ENCODE data around the gene MYL6B.
"Not testable (repeated sequence)": the region's sequence is repeated elsewhere in the genome, so short reads cannot be mapped to it uniquely, and the experiment has no call there.

The MYL6B gene

DNA sequence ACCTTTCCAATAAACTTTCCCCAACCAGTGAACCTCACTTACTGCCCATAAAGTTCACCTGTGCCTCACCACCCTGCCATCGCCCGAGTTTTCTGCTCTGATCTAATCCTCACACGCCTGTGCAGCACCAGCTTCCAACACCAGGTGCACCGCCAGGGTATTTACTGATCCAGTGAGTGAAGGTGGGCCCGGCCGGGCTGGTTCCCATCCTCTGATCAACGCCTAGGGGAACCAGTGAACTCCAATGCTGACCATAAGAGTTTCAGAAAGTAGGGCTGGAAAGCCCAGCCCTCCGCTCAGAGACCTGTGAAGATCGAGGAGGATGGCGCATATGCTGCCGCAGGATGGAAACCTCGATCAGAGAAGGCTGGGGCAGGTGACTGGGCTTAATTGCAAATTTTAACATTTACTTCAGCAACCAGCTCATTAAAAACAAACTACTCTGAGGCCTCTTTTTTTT is 685 bp upstream of the MYL6B start:
- in situ Hi-C loops (cut with HindIII; ENCODE audit: low pct_unique_long_range_greater_than_20kb, low sequenced_read_pairs): no loop called here
- peak; percentile 58 to 79 for DNase-seq (ENCODE audit: low read depth in 1 of 2, low spot score in 1 of 2)
- no peak for TF ChIP-seq JUND (IDR thresholded peaks at IDR 0.05; ENCODE audit: low read depth)

DNA sequence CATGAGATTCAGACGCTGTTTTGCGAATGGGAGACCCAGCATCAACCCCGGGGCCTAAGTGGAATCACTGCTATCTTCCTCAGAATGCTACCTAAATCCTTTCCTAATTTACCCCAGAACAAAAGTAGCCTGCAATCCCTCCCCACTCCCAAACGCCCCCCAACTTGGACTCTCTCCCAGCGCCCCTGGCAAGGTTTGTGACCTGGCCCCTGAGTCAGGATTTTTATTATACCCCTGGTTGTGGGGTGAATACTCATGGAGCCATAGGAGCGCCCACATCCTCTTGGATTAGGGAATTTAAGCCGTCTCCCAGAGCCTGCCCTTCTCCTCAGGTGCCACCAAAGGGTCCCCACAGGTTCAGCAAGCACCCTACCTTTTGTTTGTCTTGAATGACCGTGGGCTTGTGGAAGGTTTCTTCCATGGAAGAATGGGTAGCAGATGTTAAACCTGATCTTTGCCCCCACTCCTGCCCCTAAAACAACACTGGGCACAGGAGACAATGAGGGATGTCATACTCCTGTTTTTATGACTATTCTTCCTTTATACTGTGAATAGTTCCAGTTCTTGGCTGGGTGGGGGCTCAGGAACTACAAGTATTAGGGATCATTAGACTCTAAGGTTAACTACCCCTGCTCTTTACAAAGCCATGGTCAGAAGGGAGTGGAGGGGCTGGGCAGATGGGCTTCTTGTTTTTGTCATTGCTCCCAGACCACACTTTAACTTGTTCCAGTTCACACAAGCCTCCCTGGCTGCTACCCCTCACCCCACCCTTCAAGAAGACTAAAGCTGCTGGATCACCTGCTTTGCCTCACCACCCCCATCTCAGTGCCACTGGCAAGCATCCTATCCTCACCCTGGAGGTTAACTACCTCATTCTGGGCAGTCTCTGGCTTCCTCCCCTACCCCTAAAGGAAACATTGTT is 630 bp downstream of the MYL6B start:
- in situ Hi-C loops (cut with HindIII; ENCODE audit: low pct_unique_long_range_greater_than_20kb, low sequenced_read_pairs): no loop called here
- TF ChIP-seq JUND (IDR thresholded peaks at IDR 0.05; ENCODE audit: low read depth): no peak
- DNase-seq (ENCODE audit: low read depth in 1 of 2, low spot score in 1 of 2): no peak

DNA sequence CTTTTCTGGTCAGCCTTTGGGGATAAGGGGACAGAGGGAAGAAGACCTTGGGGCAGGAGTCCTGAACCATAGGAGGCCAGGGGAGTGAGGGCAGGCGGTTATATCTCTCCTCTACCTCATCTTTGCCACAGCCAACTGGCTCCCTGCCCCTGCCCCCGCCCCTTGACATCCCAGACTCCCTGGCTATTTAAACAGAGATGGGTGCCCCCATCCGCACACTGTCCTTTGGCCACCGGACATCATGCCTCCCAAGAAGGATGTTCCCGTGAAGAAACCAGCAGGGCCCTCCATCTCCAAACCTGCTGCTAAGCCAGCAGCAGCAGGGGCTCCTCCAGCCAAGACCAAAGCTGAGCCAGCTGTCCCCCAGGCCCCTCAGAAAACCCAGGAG is 1.3 kb downstream of the MYL6B start:
- in situ Hi-C loops (cut with HindIII; ENCODE audit: low pct_unique_long_range_greater_than_20kb, low sequenced_read_pairs): no loop called here
- no peak for TF ChIP-seq JUND (IDR thresholded peaks at IDR 0.05; ENCODE audit: low read depth)
- DNase-seq (ENCODE audit: low read depth in 1 of 2, low spot score in 1 of 2): no peak

DNA sequence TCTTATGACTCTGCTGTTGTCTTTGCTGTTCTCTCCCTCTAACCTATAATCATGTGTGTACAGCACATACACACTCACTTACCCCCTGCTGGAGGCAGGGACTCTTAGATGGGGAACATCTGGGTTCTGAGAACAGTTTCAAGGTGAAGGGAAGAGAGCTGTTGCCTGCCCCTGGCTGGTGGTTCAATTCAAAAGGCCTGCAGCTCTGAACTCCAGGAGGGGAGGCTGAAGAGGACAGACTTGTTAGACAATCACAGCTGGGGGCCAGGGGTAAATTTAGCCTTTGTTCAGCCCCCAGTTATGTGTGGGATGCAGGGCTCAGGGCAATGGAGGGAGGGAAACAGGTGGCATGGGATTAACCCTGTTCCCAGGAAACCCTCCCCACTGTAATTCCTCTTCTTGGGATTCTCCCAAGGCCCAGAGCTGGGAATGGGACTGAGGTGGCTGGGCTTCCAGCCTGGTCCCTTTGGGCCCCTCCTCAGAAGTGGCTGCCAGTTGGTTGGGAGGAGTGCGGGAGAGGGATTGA is 1.9 kb downstream of the MYL6B start:
- in situ Hi-C loops (cut with HindIII; ENCODE audit: low pct_unique_long_range_greater_than_20kb, low sequenced_read_pairs): no loop called here
- no peak for TF ChIP-seq JUND (IDR thresholded peaks at IDR 0.05; ENCODE audit: low read depth)

DNA sequence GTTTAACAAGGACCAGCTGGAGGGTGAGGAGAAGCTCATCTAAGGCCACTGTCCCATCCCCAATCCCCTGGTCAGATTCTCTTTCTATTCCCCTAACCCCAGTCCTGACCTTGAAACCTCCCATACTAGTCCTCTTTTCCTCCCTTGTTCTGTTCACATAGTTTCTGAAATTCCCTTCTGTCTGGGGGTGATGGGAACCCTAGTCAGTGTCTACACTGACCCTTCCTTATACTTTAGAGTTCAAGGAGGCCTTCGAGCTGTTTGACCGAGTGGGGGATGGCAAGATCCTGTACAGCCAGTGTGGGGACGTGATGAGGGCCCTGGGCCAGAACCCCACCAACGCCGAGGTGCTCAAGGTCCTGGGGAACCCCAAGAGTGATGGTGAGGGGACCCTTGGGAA is 2.4 kb downstream of the MYL6B start:
- TF ChIP-seq JUND (IDR thresholded peaks at IDR 0.05; ENCODE audit: low read depth): no peak
- no peak for DNase-seq (ENCODE audit: low read depth in 1 of 2, low spot score in 1 of 2)
- in situ Hi-C loops (cut with HindIII; ENCODE audit: low pct_unique_long_range_greater_than_20kb, low sequenced_read_pairs): no loop called here

More for the DNA sequence above, 1.9 kb downstream of the MYL6B start:
- no peak for DNase-seq (ENCODE audit: low read depth in 1 of 2, low spot score in 1 of 2)

DNA sequence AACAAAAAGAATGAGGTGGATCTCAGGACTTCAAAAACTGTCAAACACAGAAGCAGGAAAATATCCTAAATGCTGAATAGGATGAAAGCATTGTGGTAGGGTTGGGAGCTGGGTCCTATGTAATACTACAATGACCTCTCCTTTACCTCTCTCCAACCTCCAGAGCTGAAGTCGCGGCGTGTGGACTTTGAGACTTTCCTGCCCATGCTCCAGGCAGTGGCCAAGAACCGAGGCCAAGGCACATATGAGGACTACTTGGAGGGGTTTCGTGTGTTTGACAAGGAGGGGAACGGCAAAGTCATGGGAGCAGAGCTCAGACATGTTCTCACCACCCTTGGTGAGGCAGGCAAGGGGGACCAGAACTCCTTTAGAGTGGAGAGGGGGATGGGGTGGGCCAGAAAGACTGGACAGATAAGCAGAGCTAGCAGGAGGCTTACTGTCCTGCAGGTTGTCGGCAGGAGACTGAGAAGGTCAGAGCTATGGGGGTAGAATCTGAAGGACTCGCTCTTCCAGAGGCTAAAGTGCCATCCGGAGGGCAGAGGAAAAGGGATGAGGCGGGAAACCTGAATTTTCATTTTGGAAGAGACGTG is 3.0 kb downstream of the MYL6B start:
- no peak for TF ChIP-seq JUND (IDR thresholded peaks at IDR 0.05; ENCODE audit: low read depth)
- in situ Hi-C loops (cut with HindIII; ENCODE audit: low pct_unique_long_range_greater_than_20kb, low sequenced_read_pairs): no loop called here
- DNase-seq (ENCODE audit: low read depth in 1 of 2, low spot score in 1 of 2): no peak

DNA sequence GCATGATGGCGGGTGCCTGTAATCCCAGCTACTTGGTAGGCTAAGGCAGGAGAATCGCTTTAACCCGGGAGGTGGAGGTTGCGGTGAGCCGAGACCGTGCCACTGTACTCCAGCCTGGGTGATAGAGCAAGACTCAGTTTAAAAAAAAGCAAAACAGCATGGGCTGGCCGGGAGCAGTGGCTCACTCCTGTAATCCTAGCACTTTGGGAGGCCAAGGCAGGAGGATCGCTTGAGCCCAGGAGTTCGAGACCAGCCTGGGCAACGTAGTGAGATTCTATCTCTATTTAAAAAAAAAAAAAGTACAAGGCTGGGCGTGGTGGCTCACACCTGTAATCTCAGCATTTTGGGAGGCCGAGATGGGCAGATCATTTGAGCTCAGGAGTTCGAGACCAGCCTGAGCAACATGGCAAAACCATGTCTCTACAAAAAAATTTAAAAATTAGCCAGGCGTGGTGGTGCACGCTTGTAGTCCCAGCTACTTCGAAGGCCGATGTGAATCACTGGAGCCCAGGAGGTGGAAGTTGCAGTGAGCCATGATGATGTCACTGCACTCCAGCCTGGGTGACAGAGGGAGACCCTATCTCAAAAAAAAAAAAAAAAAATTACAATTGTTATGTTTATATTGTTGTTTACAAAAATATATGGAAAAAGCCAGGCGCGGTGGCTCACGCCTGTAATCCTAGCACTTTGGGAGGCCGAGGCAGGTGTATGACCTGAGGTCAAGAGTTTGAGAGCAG is 4.2 kb downstream of the MYL6B start:
- DNase-seq (ENCODE audit: low read depth in 1 of 2, low spot score in 1 of 2); in situ Hi-C loops (cut with HindIII; ENCODE audit: low pct_unique_long_range_greater_than_20kb, low sequenced_read_pairs): not testable (repeated sequence)

DNA sequence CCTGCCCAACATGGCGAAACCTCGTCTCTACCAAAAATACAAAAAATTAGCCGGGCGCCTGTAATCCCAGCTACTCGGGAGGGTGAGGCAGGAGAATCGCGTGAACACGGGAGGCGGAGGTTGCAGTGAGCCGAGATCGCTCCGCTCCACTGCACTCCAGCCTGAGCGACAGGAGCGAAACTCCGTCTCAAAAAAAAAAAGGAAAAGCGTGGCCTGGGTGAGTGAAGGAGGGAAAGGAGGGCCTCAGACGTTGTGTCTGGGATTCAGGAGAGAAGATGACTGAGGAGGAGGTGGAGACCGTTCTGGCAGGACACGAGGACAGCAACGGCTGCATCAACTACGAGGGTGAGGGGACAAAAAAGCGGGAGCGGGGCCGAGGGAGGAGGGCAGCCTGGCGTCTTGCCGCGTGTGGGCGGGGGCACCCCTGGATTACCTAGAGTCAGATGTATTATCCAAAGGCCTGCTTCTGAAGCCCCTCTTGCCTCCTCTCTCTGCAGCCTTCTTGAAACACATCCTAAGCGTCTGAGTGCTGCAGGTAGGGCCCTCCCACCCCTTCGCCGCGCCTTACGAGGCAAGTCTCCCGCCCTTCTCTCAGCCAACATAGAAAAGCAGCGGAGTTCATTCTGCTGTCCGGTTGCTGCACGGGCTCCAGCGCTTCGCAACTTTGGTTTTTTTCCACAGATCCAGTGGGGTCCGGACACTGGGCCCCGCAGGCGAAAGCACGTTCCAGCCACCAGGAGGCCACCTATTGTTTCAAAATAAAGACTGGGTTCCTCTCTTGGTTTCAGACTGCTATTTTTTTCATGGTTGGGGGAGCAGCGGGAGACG is 5.0 kb downstream of the MYL6B start:
- in situ Hi-C loops (cut with HindIII; ENCODE audit: low pct_unique_long_range_greater_than_20kb, low sequenced_read_pairs): no loop called here
- peak; percentile 66 to 88 for DNase-seq (ENCODE audit: low read depth in 1 of 2, low spot score in 1 of 2)
- TF ChIP-seq JUND (IDR thresholded peaks at IDR 0.05; ENCODE audit: low read depth): no peak

DNA sequence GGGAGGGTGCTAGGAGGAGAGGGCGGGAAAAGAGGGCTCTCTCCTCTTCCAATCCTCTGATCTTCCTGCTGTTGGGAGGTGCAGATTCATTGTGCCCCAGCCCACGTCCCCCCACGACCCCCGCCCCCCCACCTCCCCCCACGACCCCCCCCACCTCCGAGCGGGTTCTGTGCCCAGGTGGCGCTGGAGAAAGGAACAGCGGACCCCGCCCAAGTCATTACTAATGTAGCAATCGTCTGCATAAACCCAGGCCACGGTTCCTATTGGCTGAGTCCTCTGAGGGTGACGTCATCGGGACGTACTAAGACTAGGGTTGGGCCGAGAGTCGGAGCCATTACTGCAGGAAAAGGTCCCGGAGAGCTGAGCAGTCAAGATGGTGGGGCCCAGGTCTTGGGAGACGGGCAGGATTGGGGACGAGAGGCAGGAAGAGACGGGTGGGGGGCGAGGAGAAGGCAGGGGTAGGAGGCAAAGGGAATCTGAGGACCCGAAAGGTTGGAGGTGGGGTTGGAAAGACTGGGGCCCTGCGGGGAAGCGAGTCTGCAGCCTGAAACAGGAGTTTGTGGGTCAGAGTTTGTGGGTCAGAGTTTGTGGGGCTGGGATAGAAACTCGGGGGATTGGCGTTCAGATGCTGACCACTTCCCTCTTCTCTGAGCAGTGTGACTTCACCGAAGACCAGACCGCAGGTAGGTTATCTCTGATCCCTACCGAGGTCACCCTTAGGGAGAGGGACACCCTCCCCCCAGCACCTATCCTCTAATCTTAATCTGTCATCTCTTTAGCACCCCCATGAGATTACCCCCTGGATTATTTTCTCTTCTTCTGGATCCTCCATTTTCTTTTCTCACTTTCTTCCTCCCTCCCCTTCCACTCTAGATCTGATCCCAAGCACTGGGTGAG is 5.9 kb downstream of the MYL6B start, which contains the start of gene MYL6:
Gene MYL6 (plus strand): TSS at position 331 of the 897 bp plus-strand sequence. CDS start 43 bp downstream, at position 374.
- in situ Hi-C loops (cut with HindIII; ENCODE audit: low pct_unique_long_range_greater_than_20kb, low sequenced_read_pairs): no loop called here
- TF ChIP-seq JUND (IDR thresholded peaks at IDR 0.05; ENCODE audit: low read depth): no peak
- DNase-seq (ENCODE audit: low read depth in 1 of 2, low spot score in 1 of 2): peak; percentile 96 to 99

DNA sequence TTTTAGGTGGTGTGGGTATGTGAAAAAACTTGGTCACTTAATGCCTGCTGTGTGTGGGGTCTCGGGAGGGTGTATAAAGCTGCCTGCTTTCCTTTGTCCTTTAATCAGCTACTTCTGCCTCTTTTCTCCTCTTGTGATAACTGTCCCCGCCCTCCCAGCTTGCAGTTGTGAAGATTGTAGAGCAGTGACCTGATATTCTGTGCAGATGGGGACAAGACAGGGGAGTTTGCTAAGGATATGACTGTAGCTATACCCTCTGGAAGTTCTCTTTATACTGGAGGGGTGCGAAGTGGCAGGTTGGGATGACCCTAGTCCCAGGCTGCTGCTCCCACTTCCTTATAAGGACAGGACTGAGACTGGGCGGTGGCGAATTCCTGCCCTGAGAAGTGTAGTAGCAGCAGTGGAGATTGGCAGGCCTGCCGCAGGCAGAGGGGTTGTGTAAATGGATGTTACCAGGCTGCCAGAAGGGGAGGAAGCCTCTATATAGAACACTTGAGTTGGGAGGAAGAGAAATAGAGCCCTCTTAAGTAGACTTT is 6.6 kb downstream of the MYL6B start:
- TF ChIP-seq JUND (IDR thresholded peaks at IDR 0.05; ENCODE audit: low read depth): no peak
- DNase-seq (ENCODE audit: low read depth in 1 of 2, low spot score in 1 of 2): peak; percentile 65 to 80
- in situ Hi-C loops (cut with HindIII; ENCODE audit: low pct_unique_long_range_greater_than_20kb, low sequenced_read_pairs): no loop called here
